Liver (tissue), 9 donors: Measurements from ENCODE around the gene STRA8. TPM values are rescaled to one million over a fixed set of nuclear protein-coding genes. Genes with fewer than 3 reads are reported as not detected.

Experiments
- DNase-seq: peaks from one replicate; pipeline ENCODE4 v3.0.0-alpha.2; 2017; ENCODE audit warnings: low spot score
- H3K27ac ChIP-seq, 2 donors: one replicate each; pipeline ENCODE4 v1.7.0; 2013; ENCODE audit warnings: inconsistent platforms in 2 of 2, low read length in 2 of 2, control low read depth in 1 of 2, low read depth in 1 of 2, mild to moderate bottlenecking in 1 of 2
- H3K27me3 ChIP-seq, 4 donors: one replicate each; pipeline versions ENCODE4 v1.6.1 to v1.7.0; 2013; ENCODE audit warnings: low read length in 3 of 4, inconsistent platforms in 1 of 4, mild to moderate bottlenecking in 1 of 4, moderate library complexity in 1 of 4; ENCODE audit not compliant: control insufficient read depth in 4 of 4, insufficient read depth in 4 of 4
- H3K36me3 ChIP-seq, 4 donors: one replicate each; pipeline versions ENCODE4 v1.6.1 to v1.7.0; 2013; ENCODE audit warnings: low read length in 3 of 4, mild to moderate bottlenecking in 3 of 4, low read depth in 1 of 4, moderate library complexity in 1 of 4; ENCODE audit not compliant: control insufficient read depth in 4 of 4, insufficient read depth in 3 of 4
- H3K4me1 ChIP-seq, 4 donors: one replicate each; pipeline versions ENCODE4 v1.6.1 to v1.7.0; 2013; ENCODE audit warnings: low read length in 3 of 4, mild to moderate bottlenecking in 3 of 4, moderate library complexity in 1 of 4; ENCODE audit not compliant: control insufficient read depth in 4 of 4, insufficient read depth in 4 of 4
- H3K4me3 ChIP-seq, 3 donors: one replicate each; pipeline versions ENCODE4 v1.6.1 to v1.7.0; 2013; ENCODE audit warnings: low read length in 3 of 3, control low read depth in 1 of 3, low read depth in 1 of 3, mild to moderate bottlenecking in 1 of 3
- H3K9ac ChIP-seq, 2 donors: one replicate each; pipeline ENCODE4 v1.7.0; 2013; ENCODE audit warnings: low read length in 2 of 2, mild to moderate bottlenecking in 2 of 2, moderate library complexity in 2 of 2, control low read depth in 1 of 2, low read depth in 1 of 2
- H3K9me3 ChIP-seq, 4 donors: one replicate each; pipeline versions ENCODE4 v1.6.1 to v1.7.0; 2013; ENCODE audit warnings: low read length in 3 of 4; ENCODE audit not compliant: control insufficient read depth in 4 of 4
- EGR1 ChIP-seq, 2 donors: IDR thresholded peaks; 2 replicates each; pipeline ENCODE4 v1.6.1; 2016 to 2018; ENCODE audit warnings: antibody characterized with exemption in 2 of 2, low read depth in 2 of 2
- FOXA1 ChIP-seq: IDR thresholded peaks from 2 replicates; pipeline ENCODE4 v1.6.1; 2016; ENCODE audit warnings: antibody characterized with exemption
- FOXA2 ChIP-seq: IDR thresholded peaks from 2 replicates; pipeline ENCODE4 v1.6.1; 2016; ENCODE audit warnings: antibody characterized with exemption
- GABPA ChIP-seq, 2 donors: IDR thresholded peaks in 1 of 2; conservative IDR thresholded peaks in 1 of 2; 2 replicates each; pipeline ENCODE4 v1.6.1; 2016; ENCODE audit warnings: antibody characterized with exemption in 2 of 2, mild to moderate bottlenecking in 1 of 2, moderate library complexity in 1 of 2
- HNF4A ChIP-seq, 2 donors: conservative IDR thresholded peaks; 2 replicates each; pipeline ENCODE4 v1.6.1; 2016; ENCODE audit warnings: antibody characterized with exemption in 2 of 2, mild to moderate bottlenecking in 2 of 2
- HNF4G ChIP-seq: IDR thresholded peaks from 2 replicates; pipeline ENCODE4 v1.6.1; 2016; ENCODE audit warnings: antibody characterized with exemption
- JUND ChIP-seq, 2 donors: IDR thresholded peaks; 2 replicates each; pipeline ENCODE4 v1.6.1; 2016; ENCODE audit warnings: antibody characterized with exemption in 2 of 2
- NR2F2 ChIP-seq: IDR thresholded peaks from 2 replicates; pipeline ENCODE4 v1.6.1; 2016; ENCODE audit warnings: antibody characterized with exemption
- RAD21 ChIP-seq, 2 donors: IDR thresholded peaks; 2 replicates each; pipeline ENCODE4 v1.6.1; 2016; ENCODE audit warnings: antibody characterized with exemption in 2 of 2, mild to moderate bottlenecking in 2 of 2
- RXRA ChIP-seq, 2 donors: IDR thresholded peaks; 2 replicates each; pipeline ENCODE4 v1.6.1; 2017 to 2018; ENCODE audit warnings: antibody characterized with exemption in 2 of 2, mild to moderate bottlenecking in 1 of 2
- SP1 ChIP-seq: IDR thresholded peaks from 2 replicates; pipeline ENCODE4 v1.6.1; 2018; ENCODE audit warnings: antibody characterized with exemption, mild to moderate bottlenecking
- TAF1 ChIP-seq: conservative IDR thresholded peaks from 2 replicates; pipeline ENCODE4 v1.6.1; 2016; ENCODE audit warnings: antibody characterized with exemption, mild to moderate bottlenecking
- YY1 ChIP-seq: IDR thresholded peaks from 2 replicates; pipeline ENCODE4 v1.6.1; 2016; ENCODE audit warnings: antibody characterized with exemption, mild to moderate bottlenecking
- WGBS: extraction: QIAGEN DNeasy Blood & Tissue Kit; methylation state at CpG from one replicate; pipeline ENCODE4 v1.1.7; 2013; 5-methylcytosine and 5-hydroxymethylcytosine counted together
- polyA plus RNA-seq, 2 donors: library from polyadenylated mRNA; stranded (reverse) in 1 of 2; unstranded in 1 of 2; fragments of 200-250 nt in 1 of 2; fragments of >200 nt in 1 of 2; fragmentation: Nextera tagmentation in 1 of 2; extraction: Ambion mirVana in 1 of 2; gene quantifications; one replicate each; pipeline versions ENCODE4 v1.2.1 to v1.2.3, GENCODE V29; 2013 to 2015
- total RNA-seq, 2 donors: library from RNA; depleted of rRNA; stranded (reverse); fragments of >200 nt; gene quantifications; one replicate each; pipeline ENCODE4 v1.2.3, GENCODE V29; 2014
- TF ChIP-seq, protein P1 (sequence below): IDR thresholded peaks from 2 replicates; pipeline ENCODE4 v1.6.1; 2016; ENCODE audit warnings: antibody characterized with exemption, mild to moderate bottlenecking
- TF ChIP-seq, protein P2 (sequence below): IDR thresholded peaks from 2 replicates; pipeline ENCODE4 v1.6.1; 2016; ENCODE audit warnings: antibody characterized with exemption
- TF ChIP-seq, protein P3 (sequence below): fragments of 150-350 bp; IDR thresholded peaks from 2 replicates; pipeline ENCODE4 v1.5.1; 2017; ENCODE audit warnings: improper control_type of control experiment, low read depth, low read length; ENCODE audit not compliant: missing input control
- TF ChIP-seq, protein P4 (sequence below): IDR thresholded peaks from 2 replicates; pipeline ENCODE4 v1.6.1; 2016; ENCODE audit warnings: antibody characterized with exemption
- TF ChIP-seq, protein P5 (sequence below): IDR thresholded peaks from 2 replicates; pipeline ENCODE4 v1.6.1; 2016; ENCODE audit warnings: antibody characterized with exemption
- donor health status: healthy.
- donor health status: healthy.
- donor health status: healthy.
- donor health status: healthy.
- donor health status: healthy.

Gene STRA8
- total and polyA plus RNA-seq, 4 donors: 0.14 TPM; not detected in 3

DNA sequence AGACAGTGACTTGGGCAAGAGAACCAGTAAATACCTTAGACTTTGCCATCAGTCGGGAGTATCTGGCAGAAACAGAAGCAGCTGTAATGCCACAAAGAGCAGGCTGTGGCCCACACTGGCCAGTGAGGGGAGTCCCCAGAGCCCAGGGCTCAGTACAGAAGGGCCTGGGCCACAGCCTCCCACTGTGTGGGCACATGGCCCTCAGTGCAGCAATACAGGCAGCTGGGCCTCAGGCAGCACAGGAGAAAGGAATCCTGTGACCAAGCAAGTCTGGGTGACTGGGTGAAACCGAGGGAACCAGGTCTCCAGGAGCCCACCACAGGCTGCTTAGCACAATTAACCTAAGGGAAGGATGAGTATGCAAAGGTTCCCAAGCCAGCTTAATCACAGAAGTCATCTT lies 36.3 kb upstream of the STRA8 start:
- no peak for DNase-seq
- Histone ChIP-seq H3K4me1 (no peaks in the 10 kb centered on the region), H3K4me3 (no peak overlapping the region), H3K36me3 (peaks cover 19 to 70% (median 48%) of the 10 kb centered on the region in 4 donors), H3K27me3 (no peaks in the 10 kb centered on the region), H3K27ac (no peak overlapping the region), H3K9me3 (no peaks in the 10 kb centered on the region), H3K9ac (no peak overlapping the region)
- WGBS: 98% methylated on average over 2 of the region's 2 CpGs
- no peak for TF ChIP-seq EGR1 (IDR thresholded peaks at IDR 0.05; ENCODE audit: low read depth in 2 of 2)
- TF ChIP-seq, protein P1, sequence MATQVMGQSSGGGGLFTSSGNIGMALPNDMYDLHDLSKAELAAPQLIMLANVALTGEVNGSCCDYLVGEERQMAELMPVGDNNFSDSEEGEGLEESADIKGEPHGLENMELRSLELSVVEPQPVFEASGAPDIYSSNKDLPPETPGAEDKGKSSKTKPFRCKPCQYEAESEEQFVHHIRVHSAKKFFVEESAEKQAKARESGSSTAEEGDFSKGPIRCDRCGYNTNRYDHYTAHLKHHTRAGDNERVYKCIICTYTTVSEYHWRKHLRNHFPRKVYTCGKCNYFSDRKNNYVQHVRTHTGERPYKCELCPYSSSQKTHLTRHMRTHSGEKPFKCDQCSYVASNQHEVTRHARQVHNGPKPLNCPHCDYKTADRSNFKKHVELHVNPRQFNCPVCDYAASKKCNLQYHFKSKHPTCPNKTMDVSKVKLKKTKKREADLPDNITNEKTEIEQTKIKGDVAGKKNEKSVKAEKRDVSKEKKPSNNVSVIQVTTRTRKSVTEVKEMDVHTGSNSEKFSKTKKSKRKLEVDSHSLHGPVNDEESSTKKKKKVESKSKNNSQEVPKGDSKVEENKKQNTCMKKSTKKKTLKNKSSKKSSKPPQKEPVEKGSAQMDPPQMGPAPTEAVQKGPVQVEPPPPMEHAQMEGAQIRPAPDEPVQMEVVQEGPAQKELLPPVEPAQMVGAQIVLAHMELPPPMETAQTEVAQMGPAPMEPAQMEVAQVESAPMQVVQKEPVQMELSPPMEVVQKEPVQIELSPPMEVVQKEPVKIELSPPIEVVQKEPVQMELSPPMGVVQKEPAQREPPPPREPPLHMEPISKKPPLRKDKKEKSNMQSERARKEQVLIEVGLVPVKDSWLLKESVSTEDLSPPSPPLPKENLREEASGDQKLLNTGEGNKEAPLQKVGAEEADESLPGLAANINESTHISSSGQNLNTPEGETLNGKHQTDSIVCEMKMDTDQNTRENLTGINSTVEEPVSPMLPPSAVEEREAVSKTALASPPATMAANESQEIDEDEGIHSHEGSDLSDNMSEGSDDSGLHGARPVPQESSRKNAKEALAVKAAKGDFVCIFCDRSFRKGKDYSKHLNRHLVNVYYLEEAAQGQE: no peak
- TF ChIP-seq GABPA (IDR thresholded peaks at IDR 0.05 in 1 of 2, conservative IDR thresholded peaks at IDR 0.05 in 1 of 2): no peak
- no peak for TF ChIP-seq NR2F2
- TF ChIP-seq, protein P2, sequence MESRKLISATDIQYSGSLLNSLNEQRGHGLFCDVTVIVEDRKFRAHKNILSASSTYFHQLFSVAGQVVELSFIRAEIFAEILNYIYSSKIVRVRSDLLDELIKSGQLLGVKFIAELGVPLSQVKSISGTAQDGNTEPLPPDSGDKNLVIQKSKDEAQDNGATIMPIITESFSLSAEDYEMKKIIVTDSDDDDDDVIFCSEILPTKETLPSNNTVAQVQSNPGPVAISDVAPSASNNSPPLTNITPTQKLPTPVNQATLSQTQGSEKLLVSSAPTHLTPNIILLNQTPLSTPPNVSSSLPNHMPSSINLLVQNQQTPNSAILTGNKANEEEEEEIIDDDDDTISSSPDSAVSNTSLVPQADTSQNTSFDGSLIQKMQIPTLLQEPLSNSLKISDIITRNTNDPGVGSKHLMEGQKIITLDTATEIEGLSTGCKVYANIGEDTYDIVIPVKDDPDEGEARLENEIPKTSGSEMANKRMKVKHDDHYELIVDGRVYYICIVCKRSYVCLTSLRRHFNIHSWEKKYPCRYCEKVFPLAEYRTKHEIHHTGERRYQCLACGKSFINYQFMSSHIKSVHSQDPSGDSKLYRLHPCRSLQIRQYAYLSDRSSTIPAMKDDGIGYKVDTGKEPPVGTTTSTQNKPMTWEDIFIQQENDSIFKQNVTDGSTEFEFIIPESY: no peak
- TF ChIP-seq, protein P3, sequence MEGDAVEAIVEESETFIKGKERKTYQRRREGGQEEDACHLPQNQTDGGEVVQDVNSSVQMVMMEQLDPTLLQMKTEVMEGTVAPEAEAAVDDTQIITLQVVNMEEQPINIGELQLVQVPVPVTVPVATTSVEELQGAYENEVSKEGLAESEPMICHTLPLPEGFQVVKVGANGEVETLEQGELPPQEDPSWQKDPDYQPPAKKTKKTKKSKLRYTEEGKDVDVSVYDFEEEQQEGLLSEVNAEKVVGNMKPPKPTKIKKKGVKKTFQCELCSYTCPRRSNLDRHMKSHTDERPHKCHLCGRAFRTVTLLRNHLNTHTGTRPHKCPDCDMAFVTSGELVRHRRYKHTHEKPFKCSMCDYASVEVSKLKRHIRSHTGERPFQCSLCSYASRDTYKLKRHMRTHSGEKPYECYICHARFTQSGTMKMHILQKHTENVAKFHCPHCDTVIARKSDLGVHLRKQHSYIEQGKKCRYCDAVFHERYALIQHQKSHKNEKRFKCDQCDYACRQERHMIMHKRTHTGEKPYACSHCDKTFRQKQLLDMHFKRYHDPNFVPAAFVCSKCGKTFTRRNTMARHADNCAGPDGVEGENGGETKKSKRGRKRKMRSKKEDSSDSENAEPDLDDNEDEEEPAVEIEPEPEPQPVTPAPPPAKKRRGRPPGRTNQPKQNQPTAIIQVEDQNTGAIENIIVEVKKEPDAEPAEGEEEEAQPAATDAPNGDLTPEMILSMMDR: no peak
- no peak for TF ChIP-seq JUND (IDR thresholded peaks at IDR 0.05)
- no peak for TF ChIP-seq HNF4A (conservative IDR thresholded peaks at IDR 0.05)
- no peak for TF ChIP-seq HNF4G
- TF ChIP-seq SP1: no peak
- no peak for TF ChIP-seq TAF1
- TF ChIP-seq, protein P4, sequence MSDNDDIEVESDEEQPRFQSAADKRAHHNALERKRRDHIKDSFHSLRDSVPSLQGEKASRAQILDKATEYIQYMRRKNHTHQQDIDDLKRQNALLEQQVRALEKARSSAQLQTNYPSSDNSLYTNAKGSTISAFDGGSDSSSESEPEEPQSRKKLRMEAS: no peak
- TF ChIP-seq, protein P5, sequence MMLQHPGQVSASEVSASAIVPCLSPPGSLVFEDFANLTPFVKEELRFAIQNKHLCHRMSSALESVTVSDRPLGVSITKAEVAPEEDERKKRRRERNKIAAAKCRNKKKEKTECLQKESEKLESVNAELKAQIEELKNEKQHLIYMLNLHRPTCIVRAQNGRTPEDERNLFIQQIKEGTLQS: no peak
- TF ChIP-seq YY1: no peak
- no peak for TF ChIP-seq FOXA1
- no peak for TF ChIP-seq FOXA2
- TF ChIP-seq RXRA (IDR thresholded peaks at IDR 0.05): no peak
- TF ChIP-seq RAD21 (IDR thresholded peaks at IDR 0.05): no peak
